HG02571 (cell line): ENCODE data around the gene IPPK.

Experiments
- ATAC-seq: cut with Tn5 transposase; IDR thresholded peaks from one replicate; pipeline ENCODE4 v1.9.1; 2021; ENCODE audit warnings: mild to moderate bottlenecking, moderate library complexity; ENCODE audit not compliant: unreplicated experiment

The IPPK gene

GRCh38 chr9:92696619-92697018 lies 26.7 kb upstream of the IPPK start:
- no peak for ATAC-seq

GRCh38 chr9:92686954-92687353 lies 17.0 kb upstream of the IPPK start:
- no peak for ATAC-seq

- ATAC-seq, result no peak
Observed at GRCh38 chr9:92685022-92685421, 15.1 kb upstream of the IPPK start.

- no peak for ATAC-seq
Observed at GRCh38 chr9:92682269-92682668, 12.3 kb upstream of the IPPK start.

GRCh38 chr9:92680166-92681119 lies 10.5 kb upstream of the IPPK start:
- no peak for ATAC-seq

- no peak for ATAC-seq
Observed at GRCh38 chr9:92679413-92680165, 9.7 kb upstream of the IPPK start.

GRCh38 chr9:92671323-92671722 lies 1.4 kb upstream of the IPPK start:
- ATAC-seq, result no peak

GRCh38 chr9:92669527-92669889 lies 423 bp downstream of the IPPK start:
- ATAC-seq, result peak; percentile 7

GRCh38 chr9:92668746-92669526 lies 995 bp downstream of the IPPK start:
- no peak for ATAC-seq

- no peak for ATAC-seq
Observed at GRCh38 chr9:92666912-92667532, 2.9 kb downstream of the IPPK start.

- no peak for ATAC-seq
Observed at GRCh38 chr9:92666236-92666635, 3.7 kb downstream of the IPPK start.

GRCh38 chr9:92665836-92666235 lies 4.1 kb downstream of the IPPK start:
- ATAC-seq, result no peak

GRCh38 chr9:92664394-92665152 lies 5.4 kb downstream of the IPPK start:
- no peak for ATAC-seq

GRCh38 chr9:92663951-92664350 lies 6.0 kb downstream of the IPPK start:
- no peak for ATAC-seq

GRCh38 chr9:92663126-92663525 lies 6.8 kb downstream of the IPPK start:
- no peak for ATAC-seq

- no peak for ATAC-seq
Observed at GRCh38 chr9:92661743-92662142, 8.2 kb downstream of the IPPK start.

GRCh38 chr9:92661127-92661526 lies 8.8 kb downstream of the IPPK start:
- no peak for ATAC-seq

GRCh38 chr9:92660266-92660665 lies 9.7 kb downstream of the IPPK start:
- ATAC-seq, result no peak

- no peak for ATAC-seq
Observed at GRCh38 chr9:92659601-92660000, 10.3 kb downstream of the IPPK start.

GRCh38 chr9:92658611-92659010 lies 11.3 kb downstream of the IPPK start:
- no peak for ATAC-seq
